ENCODE results near the gene KCNN4. TPM values are rescaled to one million over a fixed set of nuclear protein-coding genes. Genes with fewer than 3 reads are reported as not detected.

Gene KCNN4
- total RNA-seq, 1 experiment from 2014 or later = 0.26 TPM

DNA sequence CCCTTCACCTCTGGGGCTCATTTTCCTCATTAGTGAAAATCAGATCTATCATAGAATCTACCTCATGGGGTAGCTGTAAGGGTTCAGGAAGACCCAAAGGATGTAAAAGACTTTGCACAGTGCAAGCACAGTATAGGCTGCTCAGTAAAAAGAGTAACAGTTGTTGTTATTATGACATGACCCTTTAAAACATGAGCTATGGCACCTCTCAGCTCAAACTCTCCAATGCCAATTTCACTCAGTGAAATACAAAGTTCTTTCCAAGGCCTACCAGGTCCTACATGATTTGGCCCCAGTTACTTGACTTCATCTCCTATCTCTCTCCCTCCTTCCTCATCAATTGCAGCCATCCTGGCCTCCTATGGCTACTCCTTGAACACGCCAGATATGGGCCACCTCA, 30.9 kb downstream of the KCNN4 start:
- H3K36me3 Mint-ChIP-seq (ENCODE audit: insufficient read depth in 1 of 3, low read depth in 3 of 3) = peaks cover 35 to 64% (median 49%) of the 10 kb centered on the region in 3 experiments

More for the DNA sequence above, 30.9 kb downstream of the KCNN4 start:
- Mint-ChIP-seq H3K27me3 (ENCODE audit: low read depth) (no peaks in the 10 kb centered on the region), H3K27ac (no peak overlapping the region), H3K9me3 (no peaks in the 10 kb centered on the region; a peak in 2 of 5 replicates), H3K4me1 (peaks cover 8 to 11% of the 10 kb centered on the region in 2 experiments), H3K4me3 (no peak overlapping the region)
- Histone ChIP-seq H3K9ac (ENCODE audit: extremely low read depth, insufficient read length, low read length) (no peak overlapping the region), H4K20me1 (ENCODE audit: control insufficient read depth, insufficient read depth, insufficient read length) (no peaks in the 10 kb centered on the region), H3K79me2 (ENCODE audit: insufficient read depth, low read length) (0 out of 2 replicates have a peak, but pooled peaks cover 3% of the 10 kb centered on the region), H3K18ac (ENCODE audit: insufficient read length, low read depth, low read length) (no peak overlapping the region), H3K23ac (ENCODE audit: insufficient read length, low read depth, low read length) (no peak overlapping the region), H3K4me1 (ENCODE audit: insufficient read depth, low read length) (no peaks in the 10 kb centered on the region), H3K14ac (ENCODE audit: insufficient read depth, low read length) (no peak overlapping the region), H2AK5ac (ENCODE audit: insufficient read length, low read length) (no peak overlapping the region), H2BK12ac (ENCODE audit: insufficient read length, low read depth, low read length) (no peak overlapping the region), H3K79me1 (ENCODE audit: insufficient read depth, low read depth, low read length, poor library complexity, severe bottlenecking) (no peaks in the 10 kb centered on the region), H3T11ph (ENCODE audit: low read length) (no peak overlapping the region), H3K23me2 (ENCODE audit: insufficient read length, low read depth, low read length, poor library complexity, severe bottlenecking) (peaks cover 6% of the 10 kb centered on the region), H2BK5ac (ENCODE audit: insufficient read length, low read length) (no peak overlapping the region), H3K56ac (ENCODE audit: insufficient read length, low read depth, low read length) (no peak overlapping the region), H4K91ac (ENCODE audit: insufficient read length, low read depth, low read length) (no peak overlapping the region), H3K27me3 (ENCODE audit: insufficient read depth, low read length) (no peaks in the 10 kb centered on the region; the same call in 1 of the 2 replicates), H3K9me3 (ENCODE audit: control insufficient read depth, low read depth, low read length) (no peaks in the 10 kb centered on the region), H3K4ac (ENCODE audit: low read depth, low read length) (no peak overlapping the region), H4K5ac (ENCODE audit: insufficient read length, low read depth, low read length) (no peak overlapping the region), H2BK20ac (ENCODE audit: low read depth, low read length, poor library complexity, severe bottlenecking) (no peak overlapping the region), H3K27ac (ENCODE audit: insufficient read length, low read depth, low read length) (no peak overlapping the region), H2BK120ac (ENCODE audit: low read depth, low read length, poor library complexity, severe bottlenecking) (no peak overlapping the region), H2BK15ac (ENCODE audit: low read depth, low read length) (no peak overlapping the region), H3K4me2 (ENCODE audit: insufficient read depth, insufficient read length, low read length) (no peak overlapping the region), H2AFZ (ENCODE audit: low read length) (no peak overlapping the region), H4K8ac (replicated peaks; ENCODE audit: insufficient read length, low read depth, low read length) (no peak overlapping the region)
- TF ChIP-seq, protein P1, sequence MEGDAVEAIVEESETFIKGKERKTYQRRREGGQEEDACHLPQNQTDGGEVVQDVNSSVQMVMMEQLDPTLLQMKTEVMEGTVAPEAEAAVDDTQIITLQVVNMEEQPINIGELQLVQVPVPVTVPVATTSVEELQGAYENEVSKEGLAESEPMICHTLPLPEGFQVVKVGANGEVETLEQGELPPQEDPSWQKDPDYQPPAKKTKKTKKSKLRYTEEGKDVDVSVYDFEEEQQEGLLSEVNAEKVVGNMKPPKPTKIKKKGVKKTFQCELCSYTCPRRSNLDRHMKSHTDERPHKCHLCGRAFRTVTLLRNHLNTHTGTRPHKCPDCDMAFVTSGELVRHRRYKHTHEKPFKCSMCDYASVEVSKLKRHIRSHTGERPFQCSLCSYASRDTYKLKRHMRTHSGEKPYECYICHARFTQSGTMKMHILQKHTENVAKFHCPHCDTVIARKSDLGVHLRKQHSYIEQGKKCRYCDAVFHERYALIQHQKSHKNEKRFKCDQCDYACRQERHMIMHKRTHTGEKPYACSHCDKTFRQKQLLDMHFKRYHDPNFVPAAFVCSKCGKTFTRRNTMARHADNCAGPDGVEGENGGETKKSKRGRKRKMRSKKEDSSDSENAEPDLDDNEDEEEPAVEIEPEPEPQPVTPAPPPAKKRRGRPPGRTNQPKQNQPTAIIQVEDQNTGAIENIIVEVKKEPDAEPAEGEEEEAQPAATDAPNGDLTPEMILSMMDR (conservative IDR thresholded peaks at IDR 0.05) = no peak
- no peak for DNase-seq
- no CpG with 5 or more reads among the region's 1 CpG for WGBS (ENCODE audit: extremely low coverage, insufficient read length, low lambda C conversion rate)
